ENCODE data around the gene CAMK2G. TPM values are rescaled to one million over a fixed set of nuclear protein-coding genes. Genes with fewer than 3 reads are reported as not detected.
A peak's percentile ranks its signal among the peaks of the same experiment; 100 is the strongest.

The CAMK2G gene
- polyA plus RNA-seq, 1 of the 3 experiments (the other 2 are of a cell fraction), result 41.4 TPM

DNA sequence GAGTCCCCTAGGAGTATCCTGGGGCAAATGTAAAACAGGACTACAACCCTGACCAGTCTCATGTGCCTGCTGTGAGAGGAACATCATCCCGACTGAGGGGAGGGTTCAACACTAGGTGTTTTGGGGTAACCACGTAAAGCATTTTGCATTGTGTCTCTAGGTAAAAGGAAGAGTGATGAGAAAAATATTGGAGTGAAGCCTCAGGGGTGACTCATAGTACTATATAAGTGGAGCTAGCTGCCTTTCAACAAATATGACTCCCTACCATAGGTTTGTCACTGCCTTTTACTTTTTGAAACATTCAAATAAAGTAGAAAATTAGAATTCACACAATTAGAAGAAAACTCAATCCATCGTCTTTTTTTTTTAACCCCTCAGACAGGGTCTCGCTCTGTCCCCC is 2.6 kb upstream of the CAMK2G start:
- CTCF ChIA-PET, result interaction anchor here (2.1 to 37.3 kb wide), 3 partner anchors 9 to 63 kb away, joined by 5 to 753 read pairs (median 472); no protein-coding TSS in a partner anchor
- POLR2A ChIA-PET, result no interaction called here
- Histone ChIP-seq H3K9me3 (no peaks in the 10 kb centered on the region), H4K20me1 (ENCODE audit: insufficient read depth) (peaks cover 14% of the 10 kb centered on the region), H3K4me3 (ENCODE audit: low read depth in 2 of 2, low read length in 1 of 2) (no peak overlapping the region), H3K9me2 (no peaks in the 10 kb centered on the region), H2AFZ (ENCODE audit: low read depth) (no peak overlapping the region), H3K27ac (ENCODE audit: low read depth in 2 of 2, low read length in 1 of 2) (no peak overlapping the region), H3K4me1 (ENCODE audit: control insufficient read depth in 1 of 2, insufficient read depth in 2 of 2, low read depth in 1 of 2, low read length in 1 of 2) (peaks cover 15 to 18% of the 10 kb centered on the region in 2 experiments; a peak in 3 of 4 replicates), H3K36me3 (replicated peaks in 1 of 2; ENCODE audit: control insufficient read depth in 1 of 2, insufficient read depth in 2 of 2, low read length in 1 of 2) (peaks cover 0 to 6% of the 10 kb centered on the region in 2 experiments), H3K9ac (no peak overlapping the region), H3F3A (replicated peaks; ENCODE audit: insufficient read depth) (peaks cover 29% of the 10 kb centered on the region), H3K79me2 (ENCODE audit: insufficient read depth) (peaks cover 14% of the 10 kb centered on the region; the same call in 1 of the 2 replicates), H3K4me2 (peak overlapping the region; percentile 42; the same call in 1 of the 2 replicates), H3K27me3 (ENCODE audit: insufficient read depth) (no peaks in the 10 kb centered on the region)
- TF ChIP-seq FOSL2 (IDR thresholded peaks at IDR 0.05; ENCODE audit: borderline replicate concordance, low read depth), result peak; percentile 60; the same call in 1 of the 2 replicates
- TF ChIP-seq CHD2 (IDR thresholded peaks at IDR 0.05; ENCODE audit: low read length, partially characterized antibody), result no peak
- no peak for DNase-seq
- WGBS (ENCODE audit: low lambda C conversion rate), result 53% methylated on average over 4 of the region's 4 CpGs

DNA sequence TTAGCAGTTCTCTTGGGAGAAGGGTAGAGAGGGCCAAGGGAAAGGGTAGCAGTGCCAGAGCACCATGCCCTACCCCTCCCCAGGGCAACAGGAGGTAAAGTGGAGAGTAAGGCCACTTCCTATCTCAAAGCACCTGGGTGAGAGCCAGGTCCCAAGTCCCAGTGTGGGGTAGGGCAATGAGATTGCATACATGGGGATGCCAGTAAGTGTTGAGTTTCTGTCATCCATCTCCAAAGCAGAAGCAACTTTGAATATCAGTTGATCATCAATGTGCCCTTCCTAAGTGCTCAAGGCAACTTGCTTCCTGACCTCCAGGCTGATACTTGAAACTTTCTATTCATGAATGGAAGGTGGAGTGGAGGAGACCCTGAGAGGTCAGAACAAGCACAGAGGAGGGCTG is 2.2 kb upstream of the CAMK2G start:
- Histone ChIP-seq H3K4me1 (ENCODE audit: control insufficient read depth in 1 of 2, insufficient read depth in 2 of 2, low read depth in 1 of 2, low read length in 1 of 2) (peaks cover 15 to 22% of the 10 kb centered on the region in 2 experiments; a peak in 3 of 4 replicates), H3K9me3 (no peaks in the 10 kb centered on the region), H3K9ac (no peak overlapping the region), H4K20me1 (ENCODE audit: insufficient read depth) (peaks cover 16% of the 10 kb centered on the region), H3K4me2 (peak overlapping the region; percentile 42; the same call in 1 of the 2 replicates), H3K79me2 (ENCODE audit: insufficient read depth) (peaks cover 18% of the 10 kb centered on the region; the same call in 1 of the 2 replicates), H3K27ac (ENCODE audit: low read depth in 2 of 2, low read length in 1 of 2) (no peak overlapping the region), H3K27me3 (ENCODE audit: insufficient read depth) (no peaks in the 10 kb centered on the region), H2AFZ (ENCODE audit: low read depth) (no peak overlapping the region), H3F3A (replicated peaks; ENCODE audit: insufficient read depth) (peaks cover 28% of the 10 kb centered on the region), H3K36me3 (replicated peaks in 1 of 2; ENCODE audit: control insufficient read depth in 1 of 2, insufficient read depth in 2 of 2, low read length in 1 of 2) (peaks cover 0 to 8% of the 10 kb centered on the region in 2 experiments), H3K9me2 (no peaks in the 10 kb centered on the region), H3K4me3 (ENCODE audit: low read depth in 2 of 2, low read length in 1 of 2) (no peak overlapping the region)
- no peak for DNase-seq
- ChIA-PET POLR2A (no interaction called here), CTCF (interaction anchor here (2.1 to 37.3 kb wide), 3 partner anchors 10 to 64 kb away, joined by 5 to 753 read pairs (median 472); no protein-coding TSS in a partner anchor)
- TF ChIP-seq GABPA (IDR thresholded peaks at IDR 0.05; ENCODE audit: low read depth), result no peak
- TF ChIP-seq, protein P1, sequence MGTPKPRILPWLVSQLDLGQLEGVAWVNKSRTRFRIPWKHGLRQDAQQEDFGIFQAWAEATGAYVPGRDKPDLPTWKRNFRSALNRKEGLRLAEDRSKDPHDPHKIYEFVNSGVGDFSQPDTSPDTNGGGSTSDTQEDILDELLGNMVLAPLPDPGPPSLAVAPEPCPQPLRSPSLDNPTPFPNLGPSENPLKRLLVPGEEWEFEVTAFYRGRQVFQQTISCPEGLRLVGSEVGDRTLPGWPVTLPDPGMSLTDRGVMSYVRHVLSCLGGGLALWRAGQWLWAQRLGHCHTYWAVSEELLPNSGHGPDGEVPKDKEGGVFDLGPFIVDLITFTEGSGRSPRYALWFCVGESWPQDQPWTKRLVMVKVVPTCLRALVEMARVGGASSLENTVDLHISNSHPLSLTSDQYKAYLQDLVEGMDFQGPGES (IDR thresholded peaks at IDR 0.05; ENCODE audit: low read depth, low read length), result no peak

DNA sequence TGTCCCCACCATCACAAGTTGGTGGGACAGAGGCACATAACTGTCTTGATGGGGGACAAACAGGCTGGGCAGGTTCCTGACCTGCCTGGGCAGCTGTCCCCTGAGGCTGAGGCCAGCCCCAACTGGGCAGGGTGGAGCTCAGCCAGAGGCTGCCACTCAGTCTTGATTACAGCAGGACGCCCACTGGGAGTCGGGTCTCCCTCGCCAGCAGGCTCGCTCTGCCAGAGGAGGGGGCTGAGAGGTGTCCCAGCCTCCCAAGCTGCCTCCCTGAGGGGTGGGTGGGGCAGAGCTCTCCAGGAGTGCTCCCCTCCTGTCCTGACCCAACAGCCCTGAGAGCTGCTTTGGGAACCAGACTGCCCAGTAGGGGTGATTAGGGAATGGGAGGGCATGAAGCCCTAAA is 1.8 kb upstream of the CAMK2G start:
- H3K9me3 ChIP-seq, result no peaks in the 10 kb centered on the region
- H4K20me1 ChIP-seq (ENCODE audit: insufficient read depth), result peaks cover 19% of the 10 kb centered on the region
- peaks cover 15 to 25% of the 10 kb centered on the region in 2 experiments; a peak in 3 of 4 replicates for H3K4me1 ChIP-seq (ENCODE audit: control insufficient read depth in 1 of 2, insufficient read depth in 2 of 2, low read depth in 1 of 2, low read length in 1 of 2)
- H3F3A ChIP-seq (replicated peaks; ENCODE audit: insufficient read depth), result peaks cover 24% of the 10 kb centered on the region
- no CpG with 5 or more reads among the region's 4 CpGs for WGBS (ENCODE audit: low lambda C conversion rate)
- ChIA-PET CTCF (interaction anchor here (2.1 to 37.3 kb wide), 3 partner anchors 10 to 64 kb away, joined by 5 to 753 read pairs (median 472); no protein-coding TSS in a partner anchor), POLR2A (no interaction called here)
- peaks cover 0 to 9% of the 10 kb centered on the region in 2 experiments for H3K36me3 ChIP-seq (replicated peaks in 1 of 2; ENCODE audit: control insufficient read depth in 1 of 2, insufficient read depth in 2 of 2, low read length in 1 of 2)
- no peaks in the 10 kb centered on the region for H3K27me3 ChIP-seq (ENCODE audit: insufficient read depth)
- no peak for DNase-seq
- H3K4me2 ChIP-seq, result no peak overlapping the region
- H2AFZ ChIP-seq (ENCODE audit: low read depth), result no peak overlapping the region
- no peak overlapping the region for H3K4me3 ChIP-seq (ENCODE audit: low read depth in 2 of 2, low read length in 1 of 2)
- no peak overlapping the region for H3K9ac ChIP-seq
- TF ChIP-seq CHD2 (IDR thresholded peaks at IDR 0.05; ENCODE audit: low read length, partially characterized antibody), result no peak
- TF ChIP-seq, protein P2, sequence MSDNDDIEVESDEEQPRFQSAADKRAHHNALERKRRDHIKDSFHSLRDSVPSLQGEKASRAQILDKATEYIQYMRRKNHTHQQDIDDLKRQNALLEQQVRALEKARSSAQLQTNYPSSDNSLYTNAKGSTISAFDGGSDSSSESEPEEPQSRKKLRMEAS (IDR thresholded peaks at IDR 0.05; ENCODE audit: low read depth), result no peak
- TF ChIP-seq, protein P3, sequence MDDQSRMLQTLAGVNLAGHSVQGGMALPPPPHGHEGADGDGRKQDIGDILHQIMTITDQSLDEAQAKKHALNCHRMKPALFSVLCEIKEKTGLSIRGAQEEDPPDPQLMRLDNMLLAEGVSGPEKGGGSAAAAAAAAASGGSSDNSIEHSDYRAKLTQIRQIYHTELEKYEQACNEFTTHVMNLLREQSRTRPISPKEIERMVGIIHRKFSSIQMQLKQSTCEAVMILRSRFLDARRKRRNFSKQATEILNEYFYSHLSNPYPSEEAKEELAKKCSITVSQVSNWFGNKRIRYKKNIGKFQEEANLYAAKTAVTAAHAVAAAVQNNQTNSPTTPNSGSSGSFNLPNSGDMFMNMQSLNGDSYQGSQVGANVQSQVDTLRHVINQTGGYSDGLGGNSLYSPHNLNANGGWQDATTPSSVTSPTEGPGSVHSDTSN (IDR thresholded peaks at IDR 0.05), result no peak
- no peak for TF ChIP-seq TCF12 (IDR thresholded peaks at IDR 0.05)
- no peak for TF ChIP-seq SIN3A (IDR thresholded peaks at IDR 0.05; ENCODE audit: borderline replicate concordance, low read depth, low read length)
- no peak for TF ChIP-seq GATA2 (CRISPR knock-in tag; IDR thresholded peaks at IDR 0.05)
- TF ChIP-seq NFIC (IDR thresholded peaks at IDR 0.05; ENCODE audit: borderline replicate concordance), result no peak
- TF ChIP-seq RAD21 (IDR thresholded peaks at IDR 0.05; ENCODE audit: low read length), result no peak
- no peaks in the 10 kb centered on the region for H3K9me2 ChIP-seq
- H3K27ac ChIP-seq (ENCODE audit: low read depth in 2 of 2, low read length in 1 of 2), result no peak overlapping the region
- peaks cover 22% of the 10 kb centered on the region; the same call in 1 of the 2 replicates for H3K79me2 ChIP-seq (ENCODE audit: insufficient read depth)
